Fibroblast of villous mesenchyme (primary cell): ENCODE results near the gene PC. TPM values are rescaled to one million over a fixed set of nuclear protein-coding genes. Genes with fewer than 3 reads are reported as not detected.

ENCODE experiments used
- DNase-seq: peaks from one replicate; pipeline ENCODE4 v3.0.0-alpha.2; 2010; ENCODE audit warnings: low read depth
- H3K4me3 ChIP-seq: 2 replicates; pipeline ENCODE4 v1.5.1; 2011; ENCODE audit warnings: low read depth, mild to moderate bottlenecking, low read length
- CTCF ChIP-seq: IDR thresholded peaks from 2 replicates; pipeline ENCODE4 v1.5.1; 2012; ENCODE audit warnings: low read depth, mild to moderate bottlenecking, low read length; ENCODE audit not compliant: insufficient read depth
- total RNA-seq: library from RNA; depleted of rRNA; stranded (reverse); fragments of >200 nt; gene quantifications from 2 replicates; pipeline ENCODE4 v1.2.3, GENCODE V29; 2012

PC gene
- total RNA-seq, 1 donor = 11.7 TPM

- no peak for DNase-seq
- H3K4me3 ChIP-seq = no peak overlapping the region
- TF ChIP-seq CTCF = no peak
These were observed 27.5 kb upstream of the PC start for GRCh38 chr11:66985508-66986177.

GRCh38 chr11:66983275-66983924 lies 25.2 kb upstream of the PC start:
- TF ChIP-seq CTCF = no peak
- DNase-seq = no peak
- H3K4me3 ChIP-seq = no peak overlapping the region

- H3K4me3 ChIP-seq = no peak overlapping the region
- no peak for TF ChIP-seq CTCF
- DNase-seq = peak; percentile 91
These were observed 23.9 kb upstream of the PC start for GRCh38 chr11:66981976-66982578.

GRCh38 chr11:66979336-66979980 lies 21.3 kb upstream of the PC start:
- no peak overlapping the region for H3K4me3 ChIP-seq
- DNase-seq = no peak
- no peak for TF ChIP-seq CTCF

- TF ChIP-seq CTCF = no peak
- no peak overlapping the region for H3K4me3 ChIP-seq
- no peak for DNase-seq
These were observed 20.5 kb upstream of the PC start for GRCh38 chr11:66978717-66979116.

- H3K4me3 ChIP-seq = no peak overlapping the region
- TF ChIP-seq CTCF = no peak
- DNase-seq = no peak
These were observed 20.0 kb upstream of the PC start for GRCh38 chr11:66978229-66978628.
